ENCODE measurements around the gene PRKCI. TPM values are rescaled to one million over a fixed set of nuclear protein-coding genes. Genes with fewer than 3 reads are reported as not detected.

Gene PRKCI
- total RNA-seq, 3 donors from 2014 or later (not counting 1 experiment from before 2014, with no cell fraction given): 8.4 to 14.4 (median 11.1) TPM

GRCh38 chr3:170222647-170223541 is 670 bp downstream of the PRKCI start:
- DNase-seq (peak; percentile 16 to 67), ATAC-seq (peak; percentile 20 to 59 (median 48))
- no peaks in the 10 kb centered on the region for H3K9me3 ChIP-seq (ENCODE audit: control insufficient read depth, insufficient read depth, low read length)
- H3K4me3 Mint-ChIP-seq: peak overlapping the region; percentile 94
- intact Hi-C loops (cut with micrococcal nuclease): loop anchor here (1.0 to 2.0 kb wide), 2 partner anchors 42 to 134 kb away; partner anchors contain the start of genes PHC3 and SKIL
- H3K27ac Mint-ChIP-seq: peak overlapping the region; percentile 74 to 89
- no peaks in the 10 kb centered on the region for H3K36me3 Mint-ChIP-seq
- H3K4me3 ChIP-seq (ENCODE audit: low read length): peak overlapping the region; percentile 57
- no peaks in the 10 kb centered on the region for H3K36me3 ChIP-seq (ENCODE audit: control insufficient read depth, insufficient read depth, low read length)
- no peaks in the 10 kb centered on the region for H3K27me3 ChIP-seq (ENCODE audit: control insufficient read depth, insufficient read depth, low read length)
- H3K4me1 Mint-ChIP-seq: peaks cover 17% of the 10 kb centered on the region in 2 donors
- no peaks in the 10 kb centered on the region for H3K9me3 Mint-ChIP-seq
- H3K27ac ChIP-seq (ENCODE audit: low read length): peak overlapping the region; percentile 67
- 1% methylated on average over 40 of the region's 42 CpGs for WGBS (ENCODE audit: insufficient coverage)
- peaks cover 13% of the 10 kb centered on the region for H3K4me1 ChIP-seq (ENCODE audit: control insufficient read depth, insufficient read depth, low read length)
- H3K27me3 Mint-ChIP-seq (ENCODE audit: low read depth in 2 of 2): peaks cover 0 to 11% of the 10 kb centered on the region in 2 donors
- TF ChIP-seq, protein P1, sequence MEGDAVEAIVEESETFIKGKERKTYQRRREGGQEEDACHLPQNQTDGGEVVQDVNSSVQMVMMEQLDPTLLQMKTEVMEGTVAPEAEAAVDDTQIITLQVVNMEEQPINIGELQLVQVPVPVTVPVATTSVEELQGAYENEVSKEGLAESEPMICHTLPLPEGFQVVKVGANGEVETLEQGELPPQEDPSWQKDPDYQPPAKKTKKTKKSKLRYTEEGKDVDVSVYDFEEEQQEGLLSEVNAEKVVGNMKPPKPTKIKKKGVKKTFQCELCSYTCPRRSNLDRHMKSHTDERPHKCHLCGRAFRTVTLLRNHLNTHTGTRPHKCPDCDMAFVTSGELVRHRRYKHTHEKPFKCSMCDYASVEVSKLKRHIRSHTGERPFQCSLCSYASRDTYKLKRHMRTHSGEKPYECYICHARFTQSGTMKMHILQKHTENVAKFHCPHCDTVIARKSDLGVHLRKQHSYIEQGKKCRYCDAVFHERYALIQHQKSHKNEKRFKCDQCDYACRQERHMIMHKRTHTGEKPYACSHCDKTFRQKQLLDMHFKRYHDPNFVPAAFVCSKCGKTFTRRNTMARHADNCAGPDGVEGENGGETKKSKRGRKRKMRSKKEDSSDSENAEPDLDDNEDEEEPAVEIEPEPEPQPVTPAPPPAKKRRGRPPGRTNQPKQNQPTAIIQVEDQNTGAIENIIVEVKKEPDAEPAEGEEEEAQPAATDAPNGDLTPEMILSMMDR (IDR thresholded peaks at IDR 0.05): no peak

DNA sequence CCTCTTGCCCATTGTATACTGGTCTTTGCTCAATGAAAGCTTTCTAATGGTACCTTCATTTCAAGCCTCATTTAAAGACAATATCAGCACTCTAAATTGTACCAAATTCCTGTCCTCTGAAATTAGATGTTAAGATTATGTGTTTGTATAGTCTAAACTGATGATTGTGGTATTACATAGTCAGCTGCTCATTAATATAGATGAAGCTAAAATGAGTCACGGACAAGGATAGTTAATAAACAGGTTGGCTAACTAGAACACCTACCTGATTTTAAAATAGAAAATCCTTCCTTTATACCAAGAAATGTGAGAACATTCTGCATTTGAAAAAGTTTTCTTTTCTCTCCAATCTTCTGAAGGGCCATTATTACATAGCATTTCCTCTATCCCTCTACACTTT is 2.9 kb downstream of the PRKCI start:
- no peaks in the 10 kb centered on the region for H3K9me3 Mint-ChIP-seq
- WGBS (ENCODE audit: insufficient coverage): no CpG with 5 or more reads among the region's 1 CpG
- no peaks in the 10 kb centered on the region for H3K36me3 Mint-ChIP-seq
- intact Hi-C loops (cut with micrococcal nuclease): no loop called here
- no peak overlapping the region for H3K27ac ChIP-seq (ENCODE audit: low read length)
- no peaks in the 10 kb centered on the region for H3K27me3 ChIP-seq (ENCODE audit: control insufficient read depth, insufficient read depth, low read length)
- peak overlapping the region in 1 of 2 donors; percentile 39 for H3K27ac Mint-ChIP-seq
- H3K4me1 Mint-ChIP-seq: peaks cover 17% of the 10 kb centered on the region in 2 donors
- DNase-seq (no peak), ATAC-seq (no peak)
- H3K4me1 ChIP-seq (ENCODE audit: control insufficient read depth, insufficient read depth, low read length): peaks cover 13% of the 10 kb centered on the region
- H3K9me3 ChIP-seq (ENCODE audit: control insufficient read depth, insufficient read depth, low read length): no peaks in the 10 kb centered on the region
- no peak overlapping the region for H3K4me3 ChIP-seq (ENCODE audit: low read length)
- no peak overlapping the region for H3K4me3 Mint-ChIP-seq
- TF ChIP-seq, protein P1 (IDR thresholded peaks at IDR 0.05): no peak
- no peaks in the 10 kb centered on the region for H3K27me3 Mint-ChIP-seq (ENCODE audit: low read depth in 2 of 2)
- no peaks in the 10 kb centered on the region for H3K36me3 ChIP-seq (ENCODE audit: control insufficient read depth, insufficient read depth, low read length)

- H3K27me3 Mint-ChIP-seq (ENCODE audit: low read depth in 2 of 2): no peaks in the 10 kb centered on the region
- H3K4me1 Mint-ChIP-seq: peaks cover 17% of the 10 kb centered on the region in 2 donors
- H3K9me3 ChIP-seq (ENCODE audit: control insufficient read depth, insufficient read depth, low read length): no peaks in the 10 kb centered on the region
Measured at GRCh38 chr3:170226426-170226960, 4.3 kb downstream of the PRKCI start.

More at GRCh38 chr3:170226426-170226960, 4.3 kb downstream of the PRKCI start:
- no peaks in the 10 kb centered on the region for H3K36me3 ChIP-seq (ENCODE audit: control insufficient read depth, insufficient read depth, low read length)
- Mint-ChIP-seq H3K36me3 (no peaks in the 10 kb centered on the region), H3K4me3 (no peak overlapping the region), H3K9me3 (no peaks in the 10 kb centered on the region), H3K27ac (no peak overlapping the region)
- no peak overlapping the region for H3K4me3 ChIP-seq (ENCODE audit: low read length)
- no CpG with 5 or more reads among the region's 1 CpG for whole genome bisulfite sequencing (ENCODE audit: insufficient coverage)
- DNase-seq (no peak), ATAC-seq (no peak)
- TF ChIP-seq, protein P1 (IDR thresholded peaks at IDR 0.05): no peak
- peaks cover 11% of the 10 kb centered on the region for H3K4me1 ChIP-seq (ENCODE audit: control insufficient read depth, insufficient read depth, low read length)
- H3K27ac ChIP-seq (ENCODE audit: low read length): no peak overlapping the region
- intact Hi-C loops (cut with micrococcal nuclease): no loop called here
- H3K27me3 ChIP-seq (ENCODE audit: control insufficient read depth, insufficient read depth, low read length): no peaks in the 10 kb centered on the region
